HepG2 (cell line): ENCODE measurements around the gene C5. TPM values are rescaled to one million over a fixed set of nuclear protein-coding genes. Genes with fewer than 3 reads are reported as not detected.
A peak's percentile ranks its signal among the peaks of the same experiment; 100 is the strongest.

Source experiments
- BHLHE40 ChIP-seq: IDR thresholded peaks from 2 replicates; pipeline ENCODE4 v1.6.1; 2011; ENCODE audit warnings: low read length, improper control_type of control experiment
- CENPT ChIP-seq: sonication (generic); formaldehyde crosslinking; IDR thresholded peaks from 2 replicates; pipeline ENCODE4 v1.8.0; 2022; ENCODE audit warnings: low read depth, mild to moderate bottlenecking, moderate library complexity, missing genetic modification reagents
- DNMT3B ChIP-seq: conservative IDR thresholded peaks from 2 replicates; pipeline ENCODE4 v1.6.1; 2016; ENCODE audit warnings: missing biosample characterization, control low read depth
- FOSL2 ChIP-seq: sonication (generic); formaldehyde crosslinking; IDR thresholded peaks from 2 replicates; pipeline ENCODE4 v1.4.0; 2020; ENCODE audit warnings: missing genetic modification reagents
- HNF4G ChIP-seq, 2 experiments: sonication (generic) in 1 of 2; formaldehyde crosslinking in 1 of 2; IDR thresholded peaks; 2 replicates each; pipeline versions ENCODE4 v1.4.0 to v1.6.1; 2011 to 2020; ENCODE audit warnings: borderline replicate concordance in 2 of 2, low read depth in 2 of 2, mild to moderate bottlenecking in 2 of 2, low read length in 1 of 2, missing genetic modification reagents in 1 of 2, moderate library complexity in 1 of 2
- ISX ChIP-seq: sonication (generic); formaldehyde crosslinking; conservative IDR thresholded peaks from 2 replicates; pipeline ENCODE4 v1.5.0; 2020; ENCODE audit warnings: missing genetic modification reagents
- PHF21A ChIP-seq: sonication (generic); formaldehyde crosslinking; IDR thresholded peaks from 2 replicates; pipeline ENCODE4 v1.5.0; 2020; ENCODE audit warnings: mild to moderate bottlenecking, missing genetic modification reagents
- RAD21 ChIP-seq: fragments of 450-650 bp; formaldehyde crosslinking; IDR thresholded peaks from 2 replicates; pipeline ENCODE4 v1.5.0; 2020; ENCODE audit warnings: mild to moderate bottlenecking
- STAT5B ChIP-seq: sonication (generic); formaldehyde crosslinking; IDR thresholded peaks from 2 replicates; pipeline ENCODE4 v1.4.0; 2020; ENCODE audit warnings: missing genetic modification reagents
- SUZ12 ChIP-seq: fragments of 150-350 bp; IDR thresholded peaks from 2 replicates; pipeline ENCODE4 v1.6.1; 2014; ENCODE audit warnings: low read depth, low read length
- TAF15 ChIP-seq: fragments of 200-400 bp; formaldehyde crosslinking; IDR thresholded peaks from one replicate; pipeline ENCODE4 v1.6.1; 2018; ENCODE audit warnings: mild to moderate bottlenecking, low read depth, low read length; ENCODE audit not compliant: poor library complexity, severe bottlenecking
- YEATS2 ChIP-seq: sonication (generic); formaldehyde crosslinking; IDR thresholded peaks from 2 replicates; pipeline ENCODE4 v1.4.0; 2020; ENCODE audit warnings: missing genetic modification reagents, borderline replicate concordance
- YY1 ChIP-seq: IDR thresholded peaks from 2 replicates; pipeline ENCODE4 v1.6.1; 2011; ENCODE audit warnings: low read length, low read depth, moderate library complexity, mild to moderate bottlenecking; ENCODE audit not compliant: insufficient read depth, insufficient replicate concordance
- ZBTB42 ChIP-seq: sonication (generic); formaldehyde crosslinking; IDR thresholded peaks from 2 replicates; pipeline ENCODE4 v1.5.0; 2020; ENCODE audit warnings: mild to moderate bottlenecking, missing genetic modification reagents
- ZC3H13 ChIP-seq: sonication (generic); formaldehyde crosslinking; IDR thresholded peaks from 2 replicates; pipeline ENCODE4 v1.8.1; 2023; ENCODE audit warnings: mild to moderate bottlenecking, missing genetic modification reagents, moderate library complexity
- ZNF326 ChIP-seq: sonication (generic); formaldehyde crosslinking; IDR thresholded peaks from 2 replicates; pipeline ENCODE4 v1.4.0; 2020; ENCODE audit warnings: missing genetic modification reagents, borderline replicate concordance
- ZNF598 ChIP-seq: sonication (generic); formaldehyde crosslinking; IDR thresholded peaks from 2 replicates; pipeline ENCODE4 v1.5.1; 2020; ENCODE audit warnings: mild to moderate bottlenecking, missing genetic modification reagents, borderline replicate concordance
- ZNF768 ChIP-seq: sonication (generic); formaldehyde crosslinking; IDR thresholded peaks from 2 replicates; pipeline ENCODE4 v1.4.0; 2020; ENCODE audit warnings: missing genetic modification reagents
- ZSCAN20 ChIP-seq: sonication (generic); formaldehyde crosslinking; IDR thresholded peaks from 2 replicates; pipeline ENCODE4 v1.4.0; 2020; ENCODE audit warnings: missing genetic modification reagents, mild to moderate bottlenecking, borderline replicate concordance
- polyA plus RNA-seq, 8 experiments: library from polyadenylated mRNA; depleted of rRNA in 3 of 8; stranded (reverse) in 7 of 8; unstranded in 1 of 8; fragments of >200 nt; fragmentation: Illumina TruSeq in 4 of 8; extraction: Trizol in 4 of 8; gene quantifications; 2 replicates each; pipeline versions ENCODE4 v1.2.1 to v1.2.3, GENCODE V29; 2011 to 2016; ENCODE audit warnings: low read depth in 4 of 8, missing spikeins in 1 of 8, mixed read lengths in 1 of 8; ENCODE audit not compliant: insufficient read depth in 1 of 8
- total RNA-seq, 5 experiments: library from RNA; depleted of rRNA; stranded (reverse); fragments of >200 nt; fragmentation: Illumina TruSeq; extraction: Trizol; gene quantifications; 2 replicates each; pipeline ENCODE4 v1.2.3, GENCODE V29; 2016; ENCODE audit warnings: low read depth in 1 of 5
- TF ChIP-seq, protein P1 (sequence below): sonication (generic); formaldehyde crosslinking; IDR thresholded peaks from 2 replicates; pipeline ENCODE4 v1.8.1; 2023; ENCODE audit warnings: mild to moderate bottlenecking, missing genetic modification reagents
- TF ChIP-seq, protein P2 (sequence below): IDR thresholded peaks from 2 replicates; pipeline ENCODE4 v1.6.1; 2016; ENCODE audit warnings: control low read depth
- TF ChIP-seq, protein P3 (sequence below): sonication (generic); formaldehyde crosslinking; IDR thresholded peaks from 2 replicates; pipeline ENCODE4 v1.5.0; 2020; ENCODE audit warnings: missing genetic modification reagents, mild to moderate bottlenecking, borderline replicate concordance
- TF ChIP-seq, protein P4 (sequence below): sonication (generic); formaldehyde crosslinking; IDR thresholded peaks from 2 replicates; pipeline ENCODE4 v1.8.0; 2022; ENCODE audit warnings: mild to moderate bottlenecking, missing genetic modification reagents, borderline replicate concordance
- TF ChIP-seq, protein P5 (sequence below): sonication (generic); formaldehyde crosslinking; IDR thresholded peaks from 2 replicates; pipeline ENCODE4 v1.8.0; 2022; ENCODE audit warnings: mild to moderate bottlenecking, missing genetic modification reagents

C5 gene
- total and polyA plus RNA-seq, 2 of the 13 experiments (the other 11 are each of a cell fraction or from before 2014, with no cell fraction given), result 57.6 to 192 TPM

DNA sequence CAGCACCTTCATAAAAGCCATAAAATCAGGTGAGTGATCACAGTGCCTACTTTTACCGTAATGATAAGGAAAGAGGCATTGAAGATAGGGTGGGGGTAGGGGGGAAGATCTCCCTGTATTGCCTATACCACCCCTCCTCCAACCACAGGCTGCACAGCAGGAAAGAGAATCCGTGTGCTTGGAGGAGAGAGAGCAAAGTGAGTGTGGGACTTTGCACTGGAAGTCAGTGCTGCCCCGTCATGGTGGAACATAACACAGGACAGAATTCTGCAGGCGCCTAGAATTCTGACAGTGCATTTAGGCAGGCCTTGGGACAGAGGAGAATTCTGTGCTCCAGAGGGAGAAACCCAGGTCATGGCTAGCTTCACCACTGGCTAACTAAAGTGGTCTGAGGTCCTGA, 3.5 kb upstream of the C5 start (continued):
- peak; percentile 71; the same call in 1 of the 2 replicates for TF ChIP-seq YEATS2 (CRISPR knock-in tag)
- TF ChIP-seq DNMT3B, result no peak
- TF ChIP-seq ZNF768, result no peak; the same call in 1 of the 2 replicates
- TF ChIP-seq CENPT (CRISPR knock-in tag), result no peak
- no peak for TF ChIP-seq ISX (CRISPR knock-in tag)
- no peak for TF ChIP-seq ZSCAN20 (CRISPR knock-in tag)
- peak; percentile 95 for TF ChIP-seq HNF4G (IDR thresholded peaks at IDR 0.05; ENCODE audit: borderline replicate concordance, low read depth, low read length)
- TF ChIP-seq HNF4G (CRISPR knock-in tag; IDR thresholded peaks at IDR 0.05; ENCODE audit: borderline replicate concordance, low read depth), result peak; percentile 51; the same call in 1 of the 2 replicates
- TF ChIP-seq ZC3H13 (CRISPR knock-in tag), result no peak
- TF ChIP-seq ZBTB42 (CRISPR knock-in tag), result no peak
- no peak for TF ChIP-seq RAD21 (CRISPR knock-in tag)
- TF ChIP-seq, protein P1, sequence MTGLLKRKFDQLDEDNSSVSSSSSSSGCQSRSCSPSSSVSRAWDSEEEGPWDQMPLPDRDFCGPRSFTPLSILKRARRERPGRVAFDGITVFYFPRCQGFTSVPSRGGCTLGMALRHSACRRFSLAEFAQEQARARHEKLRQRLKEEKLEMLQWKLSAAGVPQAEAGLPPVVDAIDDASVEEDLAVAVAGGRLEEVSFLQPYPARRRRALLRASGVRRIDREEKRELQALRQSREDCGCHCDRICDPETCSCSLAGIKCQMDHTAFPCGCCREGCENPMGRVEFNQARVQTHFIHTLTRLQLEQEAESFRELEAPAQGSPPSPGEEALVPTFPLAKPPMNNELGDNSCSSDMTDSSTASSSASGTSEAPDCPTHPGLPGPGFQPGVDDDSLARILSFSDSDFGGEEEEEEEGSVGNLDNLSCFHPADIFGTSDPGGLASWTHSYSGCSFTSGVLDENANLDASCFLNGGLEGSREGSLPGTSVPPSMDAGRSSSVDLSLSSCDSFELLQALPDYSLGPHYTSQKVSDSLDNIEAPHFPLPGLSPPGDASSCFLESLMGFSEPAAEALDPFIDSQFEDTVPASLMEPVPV (CRISPR knock-in tag), result no peak
- TF ChIP-seq STAT5B, result no peak
- TF ChIP-seq, protein P2, sequence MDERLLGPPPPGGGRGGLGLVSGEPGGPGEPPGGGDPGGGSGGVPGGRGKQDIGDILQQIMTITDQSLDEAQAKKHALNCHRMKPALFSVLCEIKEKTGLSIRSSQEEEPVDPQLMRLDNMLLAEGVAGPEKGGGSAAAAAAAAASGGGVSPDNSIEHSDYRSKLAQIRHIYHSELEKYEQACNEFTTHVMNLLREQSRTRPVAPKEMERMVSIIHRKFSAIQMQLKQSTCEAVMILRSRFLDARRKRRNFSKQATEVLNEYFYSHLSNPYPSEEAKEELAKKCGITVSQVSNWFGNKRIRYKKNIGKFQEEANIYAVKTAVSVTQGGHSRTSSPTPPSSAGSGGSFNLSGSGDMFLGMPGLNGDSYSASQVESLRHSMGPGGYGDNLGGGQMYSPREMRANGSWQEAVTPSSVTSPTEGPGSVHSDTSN, result no peak
- no peak for TF ChIP-seq ZNF598 (CRISPR knock-in tag)
- 0 out of 2 replicates have a peak, but pooled peaks have one; percentile 34 for TF ChIP-seq BHLHE40
- TF ChIP-seq, protein P3, sequence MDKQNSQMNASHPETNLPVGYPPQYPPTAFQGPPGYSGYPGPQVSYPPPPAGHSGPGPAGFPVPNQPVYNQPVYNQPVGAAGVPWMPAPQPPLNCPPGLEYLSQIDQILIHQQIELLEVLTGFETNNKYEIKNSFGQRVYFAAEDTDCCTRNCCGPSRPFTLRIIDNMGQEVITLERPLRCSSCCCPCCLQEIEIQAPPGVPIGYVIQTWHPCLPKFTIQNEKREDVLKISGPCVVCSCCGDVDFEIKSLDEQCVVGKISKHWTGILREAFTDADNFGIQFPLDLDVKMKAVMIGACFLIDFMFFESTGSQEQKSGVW, result no peak
- peak; percentile 38 for TF ChIP-seq YY1
- TF ChIP-seq SUZ12, result no peak
- TF ChIP-seq, protein P4, sequence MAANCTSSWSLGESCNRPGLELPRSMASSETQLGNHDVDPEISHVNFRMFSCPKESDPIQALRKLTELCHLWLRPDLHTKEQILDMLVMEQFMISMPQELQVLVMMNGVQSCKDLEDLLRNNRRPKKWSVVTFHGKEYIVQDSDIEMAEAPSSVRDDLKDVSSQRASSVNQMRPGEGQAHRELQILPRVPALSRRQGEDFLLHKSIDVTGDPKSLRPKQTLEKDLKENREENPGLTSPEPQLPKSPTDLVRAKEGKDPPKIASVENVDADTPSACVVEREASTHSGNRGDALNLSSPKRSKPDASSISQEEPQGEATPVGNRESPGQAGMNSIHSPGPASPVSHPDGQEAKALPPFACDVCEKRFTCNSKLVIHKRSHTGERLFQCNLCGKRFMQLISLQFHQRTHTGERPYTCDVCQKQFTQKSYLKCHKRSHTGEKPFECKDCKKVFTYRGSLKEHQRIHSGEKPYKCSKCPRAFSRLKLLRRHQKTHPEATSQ (CRISPR knock-in tag), result no peak
- no peak for TF ChIP-seq ZNF326 (CRISPR knock-in tag)
- no peak for TF ChIP-seq PHF21A (CRISPR knock-in tag)
- TF ChIP-seq, protein P5, sequence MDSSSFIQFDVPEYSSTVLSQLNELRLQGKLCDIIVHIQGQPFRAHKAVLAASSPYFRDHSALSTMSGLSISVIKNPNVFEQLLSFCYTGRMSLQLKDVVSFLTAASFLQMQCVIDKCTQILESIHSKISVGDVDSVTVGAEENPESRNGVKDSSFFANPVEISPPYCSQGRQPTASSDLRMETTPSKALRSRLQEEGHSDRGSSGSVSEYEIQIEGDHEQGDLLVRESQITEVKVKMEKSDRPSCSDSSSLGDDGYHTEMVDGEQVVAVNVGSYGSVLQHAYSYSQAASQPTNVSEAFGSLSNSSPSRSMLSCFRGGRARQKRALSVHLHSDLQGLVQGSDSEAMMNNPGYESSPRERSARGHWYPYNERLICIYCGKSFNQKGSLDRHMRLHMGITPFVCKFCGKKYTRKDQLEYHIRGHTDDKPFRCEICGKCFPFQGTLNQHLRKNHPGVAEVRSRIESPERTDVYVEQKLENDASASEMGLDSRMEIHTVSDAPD (CRISPR knock-in tag), result no peak
- peak; percentile 67 for TF ChIP-seq FOSL2 (CRISPR knock-in tag)
- TF ChIP-seq TAF15, result no peak
